Activated T-helper 1 cell treated with anti-CD3 and anti-CD28 coated beads, Interleukin-2, amount 50 U/mL, for 16 hours (primary cell): ENCODE measurements around the gene SLC24A3.

Source experiments
- DNase-seq, 2 donors: peaks; one replicate each; pipeline ENCODE4 v3.0.0-alpha.2; 2020; ENCODE audit warnings: low read depth in 1 of 2, low spot score in 1 of 2

Gene SLC24A3

DNA sequence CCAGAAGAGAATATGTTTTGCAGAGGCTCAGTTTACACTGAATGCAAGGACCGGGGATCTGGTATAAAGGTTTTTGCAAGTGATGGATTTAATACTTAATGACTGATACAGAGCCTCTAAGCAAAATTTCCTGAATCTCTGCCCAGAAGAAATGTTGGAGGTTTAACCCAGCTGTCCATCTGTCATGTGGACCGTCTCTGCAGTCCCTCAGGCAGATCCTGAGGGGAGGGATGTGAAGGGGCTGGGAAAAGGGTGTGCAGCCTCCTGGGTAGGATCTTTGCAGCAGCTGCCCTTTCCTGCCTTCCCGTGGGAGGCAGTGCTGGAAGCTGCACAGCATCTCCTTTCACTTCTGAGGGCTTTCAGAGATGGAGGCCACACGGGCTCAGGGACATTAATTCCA lies 207.0 kb downstream of the SLC24A3 start:
- DNase-seq: no peak

DNA sequence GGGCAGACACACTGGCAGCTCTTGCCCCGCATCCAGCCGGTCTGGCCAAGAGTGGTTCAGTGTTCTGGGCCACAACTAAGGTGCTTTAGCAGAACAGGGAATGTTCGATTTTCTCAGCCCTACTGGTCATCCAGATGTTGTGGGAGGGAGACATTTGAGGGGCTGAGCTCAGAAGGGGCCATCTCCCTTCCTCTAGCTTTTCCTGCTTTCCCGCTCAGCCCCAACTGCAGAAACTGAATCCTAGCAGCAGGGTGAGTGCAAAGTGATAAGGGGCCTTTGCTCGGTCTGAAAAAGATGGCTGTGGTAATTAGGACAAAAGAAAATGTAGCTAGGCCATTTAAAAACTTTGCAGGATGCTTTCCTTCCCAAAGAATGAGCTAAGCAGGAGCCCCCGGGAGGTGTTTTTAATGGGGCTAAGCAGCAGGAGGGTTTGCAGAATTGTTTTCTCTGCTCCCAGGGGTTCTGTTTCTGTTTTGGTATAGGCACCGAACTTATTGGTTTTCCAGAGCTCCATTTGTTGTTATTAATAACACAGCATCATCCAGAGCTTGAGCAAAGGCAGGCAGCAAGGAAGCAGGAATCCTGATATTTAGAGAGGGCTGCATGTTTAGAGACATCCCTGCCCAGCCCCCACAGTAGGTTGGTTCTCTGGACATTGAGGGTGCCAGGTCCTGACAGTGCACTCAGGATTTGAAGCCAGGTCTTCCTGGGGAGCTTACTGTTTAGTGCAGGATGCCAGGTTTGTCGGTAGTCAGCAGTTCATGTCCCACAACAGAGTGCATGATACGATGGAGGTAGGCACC lies 210.9 kb downstream of the SLC24A3 start:
- DNase-seq: no peak

GRCh38 chr20:19423900-19424620 lies 211.6 kb downstream of the SLC24A3 start:
- DNase-seq: no peak

DNA sequence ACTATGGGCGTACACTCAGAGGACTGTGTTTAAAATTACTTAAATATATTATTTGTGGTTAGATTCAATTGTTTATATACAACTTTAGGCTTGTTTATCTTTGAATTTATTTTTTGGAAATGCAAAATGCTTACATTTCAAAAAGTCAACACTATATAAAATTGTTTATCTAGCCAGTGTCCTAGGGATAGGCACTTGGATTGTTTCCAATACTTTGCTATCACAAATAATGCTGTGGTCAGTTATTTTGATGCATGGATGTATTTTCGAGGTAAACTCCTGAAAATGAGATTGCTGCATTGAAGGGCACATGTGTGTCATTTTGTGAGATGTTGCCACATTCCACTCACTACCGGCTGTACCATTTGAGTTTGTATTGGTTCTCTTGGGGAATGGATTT lies 213.9 kb downstream of the SLC24A3 start:
- no peak for DNase-seq

- DNase-seq: no peak
These were observed 215.0 kb downstream of the SLC24A3 start for GRCh38 chr20:19427480-19427879.

DNA sequence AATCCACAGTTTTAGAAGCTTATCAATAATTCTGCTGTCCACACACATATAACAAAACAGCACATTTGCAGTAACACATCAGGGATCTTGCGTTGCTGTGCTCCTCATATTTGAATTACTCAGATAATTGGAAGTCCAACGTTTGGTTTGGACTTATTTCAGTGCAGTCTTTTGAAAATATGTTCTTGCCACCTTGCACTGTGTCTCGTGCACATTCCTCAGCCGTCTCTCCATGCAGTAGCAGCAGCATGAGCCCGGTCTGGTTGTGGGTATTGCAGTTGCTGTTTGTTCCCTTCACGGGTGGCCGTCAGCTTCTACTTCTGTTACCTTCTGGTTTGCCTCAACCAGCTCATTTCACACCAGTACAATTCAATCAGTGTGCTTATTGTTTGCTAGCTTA lies 215.5 kb downstream of the SLC24A3 start:
- no peak for DNase-seq

- no peak for DNase-seq
These were observed 215.9 kb downstream of the SLC24A3 start for GRCh38 chr20:19428324-19428723.

DNA sequence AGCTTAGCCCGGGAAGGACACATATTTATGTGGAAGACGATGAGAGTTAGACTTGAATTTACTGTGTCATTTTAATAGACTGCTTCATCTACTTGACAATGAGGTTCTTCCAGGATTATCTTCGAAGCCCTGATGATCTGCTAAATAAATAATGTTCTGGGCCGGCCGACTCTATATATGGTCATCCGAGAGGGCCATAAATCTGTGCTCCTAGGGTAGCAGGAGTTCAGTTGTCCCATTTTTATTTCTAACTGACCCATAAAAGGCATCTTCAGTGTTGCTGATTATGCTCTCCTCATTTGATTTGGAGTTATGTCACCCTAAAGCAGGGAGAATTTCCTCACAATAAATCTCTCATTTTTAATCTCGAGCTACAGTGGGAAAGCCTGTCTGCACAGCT lies 217.1 kb downstream of the SLC24A3 start:
- no peak for DNase-seq

DNA sequence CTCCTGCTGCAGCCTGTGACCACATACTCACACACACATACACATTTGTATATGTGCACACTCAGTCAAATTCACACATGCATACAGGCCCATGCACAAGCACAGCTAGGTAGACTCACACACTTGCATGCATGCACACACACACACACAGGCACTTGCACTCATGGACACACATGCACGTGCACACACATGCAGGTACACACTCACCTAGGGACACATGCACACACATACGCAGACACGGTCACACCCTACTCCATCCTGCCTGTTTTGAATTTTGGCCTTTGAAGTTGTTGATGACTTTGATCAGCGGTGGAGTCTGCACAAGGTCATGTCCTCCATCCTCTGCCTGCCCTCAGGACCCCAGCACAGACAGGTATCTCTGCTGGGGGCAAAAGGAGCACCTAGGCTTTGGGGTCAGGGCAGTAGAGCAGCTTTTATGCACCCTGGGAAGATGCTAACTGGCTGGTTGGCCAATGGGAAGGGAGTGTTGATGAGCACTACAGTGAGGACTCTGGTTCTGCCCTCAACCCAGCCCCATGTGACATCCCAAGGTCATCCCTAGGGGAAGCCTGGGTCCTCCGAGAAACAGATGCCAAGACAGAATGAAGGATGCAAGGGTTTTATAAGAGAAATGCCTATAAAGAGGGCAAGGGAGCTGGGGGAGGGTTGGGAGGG lies 218.3 kb downstream of the SLC24A3 start:
- DNase-seq: no peak

- no peak for DNase-seq
These were observed 218.9 kb downstream of the SLC24A3 start for GRCh38 chr20:19431316-19431700.

DNA sequence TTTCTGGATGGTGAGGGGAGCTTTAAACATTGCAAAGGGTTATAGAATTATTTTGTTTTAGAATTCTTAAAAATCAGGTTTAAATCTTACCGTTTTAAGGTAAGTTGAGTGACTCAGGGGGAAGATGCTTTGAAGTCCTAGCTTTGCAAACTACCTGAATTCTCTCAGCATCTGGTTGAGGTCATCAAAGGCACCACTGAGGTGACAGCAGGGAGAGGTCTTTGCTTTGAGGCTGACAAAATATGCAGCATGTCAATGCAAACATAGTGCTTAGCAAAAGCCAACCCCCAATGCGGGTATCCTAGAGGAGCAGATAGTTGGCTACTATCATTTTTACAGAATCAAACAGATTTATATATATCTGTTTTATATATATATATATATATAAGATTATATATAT lies 219.5 kb downstream of the SLC24A3 start:
- DNase-seq: no peak

DNA sequence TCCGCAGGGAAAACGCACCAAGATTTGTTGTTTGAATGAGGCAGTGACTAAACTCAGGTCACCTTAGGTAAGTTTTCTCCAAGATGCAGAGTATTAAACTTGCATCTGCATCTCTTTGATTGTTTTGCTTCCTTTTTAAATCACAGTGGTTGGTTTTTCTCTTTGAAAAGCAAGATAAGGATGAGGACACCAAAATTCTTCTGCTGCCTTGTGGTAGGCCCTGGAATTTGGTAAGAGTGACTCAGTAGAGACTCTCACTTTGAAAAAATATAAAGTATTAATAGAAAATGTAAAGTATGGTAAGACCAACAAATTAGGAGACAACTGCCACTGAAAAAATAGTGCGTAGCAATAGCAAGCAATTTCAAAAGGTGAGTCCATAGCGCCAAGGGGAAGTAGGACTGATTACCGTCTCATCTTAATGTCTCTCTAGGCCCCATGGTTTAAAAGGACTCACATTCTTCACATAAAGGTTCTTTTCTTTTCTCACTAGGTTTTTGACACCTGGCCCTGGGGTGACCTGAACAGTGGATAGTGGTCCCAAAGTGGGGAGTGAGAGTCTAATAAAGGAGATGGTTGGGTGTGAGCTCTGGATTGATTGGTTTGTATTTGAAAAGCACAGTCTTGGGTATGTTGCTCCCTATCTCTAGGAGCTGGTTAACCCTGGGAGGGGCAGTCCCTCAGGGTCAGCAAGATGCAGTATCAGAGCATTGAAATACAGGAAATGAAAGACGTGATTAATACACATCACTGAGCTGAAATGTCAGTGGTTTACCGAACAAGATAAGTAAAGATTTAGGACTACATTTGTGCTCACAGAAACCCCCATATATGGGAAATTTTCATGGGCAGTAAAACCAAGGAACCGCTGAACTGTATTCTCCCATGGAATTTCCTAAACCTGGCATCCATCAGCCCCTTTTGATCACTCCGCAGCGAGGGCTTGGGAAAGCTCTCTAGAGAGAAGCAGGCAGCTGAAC lies 221.2 kb downstream of the SLC24A3 start:
- DNase-seq: no peak

DNA sequence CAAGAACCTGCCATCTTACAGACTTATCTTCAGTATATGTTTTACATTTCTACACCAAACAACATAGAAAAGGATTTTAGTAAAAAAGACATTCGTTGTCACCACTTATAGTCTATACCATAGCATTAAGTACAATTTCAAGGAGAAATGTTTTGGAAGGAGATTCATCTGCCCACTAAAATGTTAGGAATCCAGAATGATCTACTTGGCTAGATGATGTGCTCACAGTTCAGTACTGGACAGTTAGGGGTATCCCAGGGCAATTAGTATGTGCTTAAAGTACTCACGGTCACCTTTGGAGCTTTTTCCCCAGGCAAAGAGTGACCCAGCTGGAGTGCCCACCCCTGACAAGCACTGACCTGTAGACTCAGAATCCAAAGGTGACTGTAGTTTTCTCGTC lies 222.9 kb downstream of the SLC24A3 start:
- DNase-seq: no peak

GRCh38 chr20:19435821-19436220 lies 223.4 kb downstream of the SLC24A3 start:
- DNase-seq: no peak

- DNase-seq: no peak
These were observed 226.0 kb downstream of the SLC24A3 start for GRCh38 chr20:19438488-19438887.

DNA sequence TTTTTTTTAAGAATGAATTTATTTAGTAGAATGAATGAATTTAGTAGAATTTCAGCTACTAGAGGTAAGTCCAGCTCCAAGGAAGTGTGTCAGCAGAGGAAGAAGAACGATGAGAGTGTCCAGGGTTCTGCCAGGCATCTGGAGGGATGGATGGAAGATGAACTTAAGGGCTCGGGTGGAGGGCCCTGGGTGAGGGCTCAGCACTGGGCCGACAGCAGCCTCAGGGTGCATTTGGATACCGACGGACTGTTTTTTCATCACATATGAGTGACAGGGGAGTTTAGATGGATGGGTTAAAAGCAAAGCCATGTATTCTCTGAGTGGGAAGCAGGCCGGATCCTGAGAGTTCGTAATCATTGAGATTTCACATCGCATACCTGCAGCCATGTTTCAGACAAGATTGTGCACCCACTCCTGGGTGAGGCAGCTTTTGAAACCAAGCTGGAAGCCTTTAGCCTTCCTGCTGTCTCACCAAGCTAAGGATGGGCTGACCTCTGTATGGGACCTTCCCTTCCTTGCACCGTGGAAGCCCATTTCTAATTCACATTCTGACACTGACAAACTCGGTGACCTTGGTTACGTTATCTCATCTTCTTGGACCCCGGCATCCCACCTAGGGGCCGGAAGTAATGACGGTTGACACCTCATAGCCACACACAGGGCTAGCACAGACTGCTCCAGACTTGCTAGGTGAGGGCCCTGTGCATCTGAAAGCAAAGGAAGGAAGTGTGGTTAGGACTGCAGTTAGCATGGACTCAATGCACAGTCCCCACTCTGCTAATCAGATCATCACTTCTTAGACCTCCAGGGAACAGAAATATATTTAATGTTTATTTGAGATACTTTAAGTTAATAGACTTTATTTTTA lies 228.5 kb downstream of the SLC24A3 start:
- no peak for DNase-seq

DNA sequence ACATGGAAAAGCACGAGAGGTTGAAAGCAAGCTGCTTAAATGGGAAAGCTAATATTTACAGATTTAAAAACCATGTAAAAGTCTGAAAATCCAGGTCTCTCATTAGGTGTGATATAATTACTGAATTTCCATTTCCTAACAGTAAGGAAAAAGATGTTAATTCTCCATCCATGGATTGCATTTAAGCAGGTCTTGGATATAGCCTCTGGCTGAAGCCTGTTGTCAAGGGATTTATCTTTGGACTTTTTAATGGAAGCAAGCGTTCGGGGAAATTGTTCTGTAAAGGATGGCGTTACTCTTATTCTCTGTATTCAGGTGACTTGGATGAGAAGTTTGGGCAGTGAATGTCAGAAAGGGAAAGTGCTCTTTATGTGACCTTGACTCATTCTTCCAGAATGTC lies 233.8 kb downstream of the SLC24A3 start:
- DNase-seq: no peak

DNA sequence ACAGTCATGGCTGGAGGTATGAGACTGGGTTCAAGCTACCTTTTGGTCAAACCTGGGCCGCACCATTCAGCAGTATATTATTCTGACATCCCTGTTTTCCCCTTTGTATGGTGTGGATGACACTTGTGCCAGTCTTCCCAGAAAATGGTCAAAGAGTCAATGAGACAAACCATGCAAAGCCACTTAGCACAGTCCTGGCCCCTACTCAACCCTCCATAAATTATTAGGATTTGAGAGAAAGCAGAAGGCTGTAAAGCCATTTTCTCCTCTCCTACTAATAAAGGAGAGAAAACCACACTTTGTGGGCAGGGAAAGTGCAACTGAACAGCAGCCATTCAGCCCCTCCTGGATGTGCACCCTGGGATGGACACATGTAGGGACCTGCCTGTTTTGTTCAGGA lies 236.2 kb downstream of the SLC24A3 start:
- DNase-seq: no peak

DNA sequence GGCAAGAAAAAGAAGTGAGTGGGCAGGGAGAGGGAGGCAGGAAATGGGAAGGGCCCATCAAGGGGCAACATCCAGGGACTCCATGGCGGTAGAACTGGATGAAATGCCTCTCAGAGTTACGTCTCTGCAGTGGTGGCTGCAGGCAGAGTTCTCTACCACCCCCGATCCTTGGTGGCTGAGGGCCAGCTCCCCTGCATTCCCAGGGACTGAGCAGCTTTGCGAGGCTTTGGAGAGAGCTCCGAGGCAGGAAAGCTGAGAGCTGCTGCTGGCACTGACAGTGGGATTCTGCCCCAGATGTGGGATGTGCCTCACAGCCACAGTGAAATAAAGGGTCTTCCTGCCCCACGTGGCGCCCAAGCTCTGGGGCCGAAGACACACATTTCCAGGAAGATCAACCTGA lies 236.6 kb downstream of the SLC24A3 start:
- no peak for DNase-seq
